ENCODE results near the gene USP6NL. TPM values are rescaled to one million over a fixed set of nuclear protein-coding genes. Genes with fewer than 3 reads are reported as not detected.
"Not testable (repeated sequence)": the region's sequence is repeated elsewhere in the genome, so short reads cannot be mapped to it uniquely, and the experiment has no call there.

USP6NL gene
- polyA plus RNA-seq, 1 experiment = 13.0 TPM

DNA sequence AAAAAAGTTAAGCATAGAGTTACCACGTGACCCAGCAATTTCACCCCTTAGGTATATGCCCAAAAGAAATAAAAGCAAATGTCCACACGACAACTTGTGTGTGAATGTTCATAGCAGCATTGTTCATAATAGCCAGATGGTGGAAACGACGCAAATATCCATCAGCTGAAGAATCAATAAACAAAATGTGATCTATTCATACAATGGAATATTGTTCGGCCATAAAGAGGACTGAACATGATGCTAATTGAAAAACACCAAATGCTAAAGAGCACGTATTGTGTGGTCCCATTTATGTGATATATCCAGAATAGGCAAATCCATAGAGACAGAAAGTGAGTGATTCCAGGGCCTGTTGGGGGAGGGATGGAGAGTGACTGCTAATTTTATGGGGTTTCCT is 18.3 kb upstream of the USP6NL start:
- no peak overlapping the region for H3K4me3 ChIP-seq (ENCODE audit: low read depth, low read length)

GRCh38 chr10:11627941-11628340 is 16.5 kb upstream of the USP6NL start:
- DNase-seq (ENCODE audit: low read depth, low spot score); H3K9me3 ChIP-seq (ENCODE audit: control insufficient read depth, insufficient read depth, low read length); H3K27me3 ChIP-seq (ENCODE audit: control insufficient read depth, insufficient read depth, low read length); H3K4me3 ChIP-seq (ENCODE audit: low read depth, low read length); POLR2A ChIA-PET; H3K27ac ChIP-seq (ENCODE audit: low read depth, low read length); CTCF ChIA-PET: not testable (repeated sequence)

More for the DNA sequence above, 18.3 kb upstream of the USP6NL start:
- ChIA-PET POLR2A (no interaction called here), CTCF (no interaction called here)
- TF ChIP-seq CTCF (IDR thresholded peaks at IDR 0.05; ENCODE audit: low read depth, low read length) = no peak
- Histone ChIP-seq H3K27me3 (ENCODE audit: control insufficient read depth, insufficient read depth, low read length) (no peaks in the 10 kb centered on the region), H3K9me3 (ENCODE audit: control insufficient read depth, insufficient read depth, low read length) (no peaks in the 10 kb centered on the region), H3K27ac (ENCODE audit: low read depth, low read length) (no peak overlapping the region)
- DNase-seq (ENCODE audit: low read depth, low spot score) = no peak

- TF ChIP-seq CTCF (IDR thresholded peaks at IDR 0.05; ENCODE audit: low read depth, low read length) = no peak
- ChIA-PET CTCF (no interaction called here), POLR2A (no interaction called here)
- H3K27me3 ChIP-seq (ENCODE audit: control insufficient read depth, insufficient read depth, low read length) = no peaks in the 10 kb centered on the region
- H3K9me3 ChIP-seq (ENCODE audit: control insufficient read depth, insufficient read depth, low read length) = no peaks in the 10 kb centered on the region
- H3K4me3 ChIP-seq (ENCODE audit: low read depth, low read length) = no peak overlapping the region
- no peak for DNase-seq (ENCODE audit: low read depth, low spot score)
- no peak overlapping the region for H3K27ac ChIP-seq (ENCODE audit: low read depth, low read length)
Measured at GRCh38 chr10:11626071-11626470, 14.6 kb upstream of the USP6NL start.

GRCh38 chr10:11625019-11625735 is 13.7 kb upstream of the USP6NL start:
- no peak for DNase-seq (ENCODE audit: low read depth, low spot score)
- POLR2A ChIA-PET = no interaction called here
- CTCF ChIA-PET = no interaction called here
- Histone ChIP-seq H3K27me3 (ENCODE audit: control insufficient read depth, insufficient read depth, low read length) (no peaks in the 10 kb centered on the region), H3K9me3 (ENCODE audit: control insufficient read depth, insufficient read depth, low read length) (no peaks in the 10 kb centered on the region), H3K27ac (ENCODE audit: low read depth, low read length) (no peak overlapping the region), H3K4me3 (ENCODE audit: low read depth, low read length) (no peak overlapping the region)
- TF ChIP-seq CTCF (IDR thresholded peaks at IDR 0.05; ENCODE audit: low read depth, low read length) = no peak

DNA sequence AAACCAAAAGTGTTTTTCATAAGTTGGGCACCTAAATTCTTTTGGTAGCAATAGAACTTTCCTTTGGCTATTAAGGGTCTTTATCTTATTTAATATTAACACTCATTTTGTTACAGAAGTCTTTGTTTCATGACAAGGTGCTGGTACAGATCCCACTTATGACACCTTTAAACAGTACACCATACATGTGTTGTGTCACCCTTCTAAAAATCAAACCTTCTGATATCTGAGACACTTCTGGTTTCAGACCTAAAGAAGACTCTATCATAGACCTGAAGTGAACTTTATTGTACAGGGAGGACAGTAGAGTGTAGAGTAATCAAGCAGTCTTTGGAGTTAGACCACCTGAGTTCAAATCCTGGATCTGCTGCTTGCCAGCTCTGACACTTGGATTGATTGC is 5.8 kb upstream of the USP6NL start:
- no peak for DNase-seq (ENCODE audit: low read depth, low spot score)
- H3K27ac ChIP-seq (ENCODE audit: low read depth, low read length) = no peak overlapping the region
- H3K27me3 ChIP-seq (ENCODE audit: control insufficient read depth, insufficient read depth, low read length) = no peaks in the 10 kb centered on the region
- CTCF ChIA-PET = interaction anchor here (0.5 kb wide), 1 partner anchor 167 kb away, joined by 3 read pairs; no protein-coding TSS in a partner anchor
- no peaks in the 10 kb centered on the region for H3K9me3 ChIP-seq (ENCODE audit: control insufficient read depth, insufficient read depth, low read length)
- H3K4me3 ChIP-seq (ENCODE audit: low read depth, low read length) = no peak overlapping the region
- TF ChIP-seq CTCF (IDR thresholded peaks at IDR 0.05; ENCODE audit: low read depth, low read length) = no peak
- POLR2A ChIA-PET = no interaction called here
